Activated CD4-positive, alpha-beta T cell treated with anti-CD3 and anti-CD28 coated beads, Interleukin-2, amount 10 ng/mL, durations not matched to agents 7 days and 5 days (primary cell): Measurements from ENCODE around the gene COL6A2. TPM values are rescaled to one million over a fixed set of nuclear protein-coding genes. Genes with fewer than 3 reads are reported as not detected.

Source experiments
- total RNA-seq, 2 experiments: library from RNA; stranded (reverse); gene quantifications; one replicate each; pipeline ENCODE4 v1.2.3, GENCODE V29; 2021

COL6A2 gene
- total RNA-seq, 2 experiments from 2014 or later, result 2.3 to 2.5 TPM

Other genes starting within 250 kb of the COL6A2 start
- under 1 TPM; 0.27 to 0.40 TPM for gene COL6A1, start 116.3 kb upstream of the COL6A2 start, total RNA-seq
- gene FTCD, start 57.5 kb downstream of the COL6A2 start, total RNA-seq, result not detected
- gene SPATC1L, start 86.3 kb downstream of the COL6A2 start, total RNA-seq, result 1 to 10 TPM; 6.1 to 6.3 TPM
- 10 to 100 TPM; 47.8 to 53.3 TPM for gene LSS, start 130.7 kb downstream of the COL6A2 start, total RNA-seq
- gene MCM3AP, start 187.5 kb downstream of the COL6A2 start, total RNA-seq, result 100 to 1,000 TPM in 1 of 2 experiments, 10 to 100 TPM in 1; 94.5 to 118 TPM
- 10 to 100 TPM; 11.5 to 12.5 TPM for gene YBEY, start 188.2 kb downstream of the COL6A2 start, total RNA-seq
- gene C21orf58, start 225.8 kb downstream of the COL6A2 start, total RNA-seq, result 10 to 100 TPM; 67.5 to 68.3 TPM
- gene PCNT, start 226.0 kb downstream of the COL6A2 start, total RNA-seq, result 10 to 100 TPM; 84.0 to 89.8 TPM